NCI-H345 treated with DMSO at 0.1 percent for 48 hours (cell line): ENCODE measurements around the gene MTG1.

ENCODE experiments used
- DNase-seq: peaks from one replicate; lab custom pipeline; 2025; ENCODE audit not compliant: unreplicated experiment; lab: John Stamatoyannopoulos, UW

MTG1 gene

GRCh38 chr10:133446979-133447378 lies 53.0 kb downstream of the MTG1 start:
- no peak for DNase-seq

GRCh38 chr10:133448120-133448519 lies 54.2 kb downstream of the MTG1 start:
- no peak for DNase-seq

DNA sequence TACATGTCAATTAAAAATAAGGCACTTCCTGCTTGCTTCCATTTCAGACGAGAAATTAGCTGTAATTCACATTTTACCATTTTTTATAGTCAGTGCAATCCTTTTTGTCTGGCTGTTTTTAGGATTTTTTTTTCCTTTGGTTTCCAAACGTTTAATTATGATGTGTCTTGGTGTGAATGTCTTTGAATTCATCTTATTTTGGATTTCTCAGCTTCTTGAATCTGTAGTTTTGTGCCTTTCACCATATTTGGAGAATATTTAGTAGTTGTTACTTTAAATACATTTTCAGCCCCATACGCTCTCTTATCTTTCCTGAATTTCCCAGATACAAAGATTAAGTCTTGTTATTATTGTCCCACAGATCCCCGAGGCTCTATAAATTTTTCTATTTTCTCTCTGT lies 57.4 kb downstream of the MTG1 start:
- DNase-seq, result no peak

- DNase-seq, result no peak
These were observed 58.5 kb downstream of the MTG1 start for GRCh38 chr10:133452453-133452852.

- no peak for DNase-seq
These were observed 59.7 kb downstream of the MTG1 start, which contains the start of gene SCART1 for GRCh38 chr10:133453516-133454203. TSS of gene SCART1 (plus strand) at chr10:133453945. CDS start at chr10:133453998, 53 bp downstream.

DNA sequence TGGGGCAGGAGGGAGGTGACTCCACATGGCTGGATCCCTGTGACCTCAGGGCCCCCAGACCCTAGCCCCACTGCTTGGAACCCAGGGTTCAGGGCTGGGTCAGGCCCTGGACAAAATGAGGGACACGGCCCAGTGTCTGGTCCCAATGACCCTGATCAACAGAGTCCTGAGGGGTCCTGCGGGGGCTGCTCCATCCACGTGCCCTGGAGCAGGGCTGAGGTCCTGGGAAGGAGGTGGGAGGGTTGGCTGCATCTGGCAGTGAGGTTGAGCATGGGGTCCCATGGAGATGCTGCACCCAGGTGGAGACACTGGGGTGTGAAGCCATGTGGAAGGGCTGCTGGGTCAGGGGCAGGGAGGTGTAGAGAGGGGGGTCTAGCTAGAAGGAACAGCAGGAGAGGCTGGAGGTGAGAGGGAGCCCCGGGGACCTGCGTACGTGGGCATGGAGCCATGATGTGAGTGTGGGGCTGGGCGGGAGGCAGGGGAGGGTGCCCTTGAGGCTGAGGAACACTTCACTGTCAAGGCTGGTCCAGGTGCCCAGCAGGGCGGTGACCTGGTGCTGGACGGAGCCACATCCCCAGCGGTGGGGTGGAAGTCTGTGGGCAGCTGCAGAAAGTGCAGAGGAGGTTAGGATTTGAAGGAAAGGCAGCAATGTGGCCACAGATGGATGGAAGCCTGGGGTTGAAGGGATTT lies 60.4 kb downstream of the MTG1 start:
- DNase-seq, result no peak

DNA sequence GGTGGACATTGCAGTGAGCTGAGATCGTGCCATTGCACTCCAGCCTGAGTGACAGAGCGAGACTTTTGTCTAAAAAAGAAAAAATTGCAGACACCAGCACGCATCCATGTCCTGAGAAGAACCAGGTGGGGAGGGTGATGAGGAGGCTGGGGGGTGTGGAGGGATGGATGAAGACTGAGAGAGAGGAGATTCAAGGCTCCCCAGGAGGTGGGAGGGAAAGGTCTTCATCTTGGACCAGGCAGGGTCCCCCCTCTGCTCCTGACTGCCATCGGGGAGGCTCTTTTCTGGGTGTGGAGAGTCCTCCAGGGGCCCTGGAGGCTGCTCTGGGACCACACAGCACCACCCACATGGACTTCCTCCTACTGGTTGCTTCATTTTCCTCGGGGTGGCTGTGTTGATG lies 61.2 kb downstream of the MTG1 start:
- DNase-seq, result no peak

DNA sequence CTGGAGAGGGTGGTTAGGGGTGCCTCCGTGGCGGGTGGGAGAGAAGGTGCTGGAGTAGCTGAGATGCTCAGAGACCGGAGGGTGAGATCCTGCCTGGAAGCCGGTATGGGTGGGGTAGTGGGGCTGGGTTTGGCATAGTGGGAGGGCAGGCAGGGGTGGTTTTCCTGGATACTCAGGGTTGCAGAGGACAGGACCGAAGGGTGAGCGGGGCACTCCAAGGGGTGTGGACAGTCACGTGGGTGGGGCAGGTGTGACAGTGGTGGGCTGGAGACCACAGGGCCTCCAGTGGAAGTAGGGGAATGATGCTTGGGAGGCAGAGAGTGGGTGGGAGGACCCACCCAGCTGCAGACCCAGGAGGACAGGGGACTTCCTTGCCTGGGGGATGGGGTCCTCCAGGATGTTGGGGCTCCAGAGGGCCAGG lies 61.7 kb downstream of the MTG1 start:
- DNase-seq, result no peak

GRCh38 chr10:133456041-133456951 lies 62.3 kb downstream of the MTG1 start:
- DNase-seq, result no peak

GRCh38 chr10:133457100-133457841 lies 63.3 kb downstream of the MTG1 start:
- DNase-seq, result no peak

- DNase-seq, result no peak
These were observed 64.2 kb downstream of the MTG1 start for GRCh38 chr10:133458021-133458709.

DNA sequence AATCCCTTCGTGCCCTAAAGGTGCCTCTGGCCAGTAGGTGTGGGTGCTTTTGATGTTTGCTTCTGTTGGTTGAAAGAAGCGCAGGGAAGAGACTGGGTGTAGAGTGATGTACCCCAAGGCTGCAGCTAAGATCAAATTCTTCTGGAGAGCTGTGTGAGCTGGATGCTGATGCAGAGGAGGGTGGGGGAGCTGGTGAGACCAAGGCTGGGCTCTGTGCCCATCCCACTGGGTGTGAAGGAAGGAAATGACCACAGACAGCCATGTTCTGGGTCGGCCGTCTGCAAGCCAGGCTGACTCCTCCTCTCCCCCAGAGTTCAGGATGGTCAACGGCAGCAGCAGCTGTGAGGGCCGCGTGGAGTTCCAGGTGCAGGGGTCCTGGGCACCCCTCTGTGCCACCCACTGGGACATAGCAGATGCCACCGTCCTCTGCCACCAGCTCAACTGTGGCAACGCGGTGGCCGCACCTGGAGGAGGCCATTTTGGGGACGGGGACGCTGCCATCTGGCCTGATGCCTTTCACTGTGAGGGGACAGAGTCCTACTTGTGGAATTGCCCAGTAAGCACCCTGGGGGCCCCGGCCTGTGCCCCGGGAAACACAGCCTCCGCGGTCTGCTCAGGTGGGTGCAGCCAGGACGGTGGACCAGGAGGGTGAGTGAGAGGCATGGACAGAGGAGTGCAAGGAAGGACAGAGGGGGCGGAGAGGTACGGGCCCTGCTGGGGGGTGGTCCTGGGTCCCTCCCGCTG lies 64.9 kb downstream of the MTG1 start:
- DNase-seq, result no peak

DNA sequence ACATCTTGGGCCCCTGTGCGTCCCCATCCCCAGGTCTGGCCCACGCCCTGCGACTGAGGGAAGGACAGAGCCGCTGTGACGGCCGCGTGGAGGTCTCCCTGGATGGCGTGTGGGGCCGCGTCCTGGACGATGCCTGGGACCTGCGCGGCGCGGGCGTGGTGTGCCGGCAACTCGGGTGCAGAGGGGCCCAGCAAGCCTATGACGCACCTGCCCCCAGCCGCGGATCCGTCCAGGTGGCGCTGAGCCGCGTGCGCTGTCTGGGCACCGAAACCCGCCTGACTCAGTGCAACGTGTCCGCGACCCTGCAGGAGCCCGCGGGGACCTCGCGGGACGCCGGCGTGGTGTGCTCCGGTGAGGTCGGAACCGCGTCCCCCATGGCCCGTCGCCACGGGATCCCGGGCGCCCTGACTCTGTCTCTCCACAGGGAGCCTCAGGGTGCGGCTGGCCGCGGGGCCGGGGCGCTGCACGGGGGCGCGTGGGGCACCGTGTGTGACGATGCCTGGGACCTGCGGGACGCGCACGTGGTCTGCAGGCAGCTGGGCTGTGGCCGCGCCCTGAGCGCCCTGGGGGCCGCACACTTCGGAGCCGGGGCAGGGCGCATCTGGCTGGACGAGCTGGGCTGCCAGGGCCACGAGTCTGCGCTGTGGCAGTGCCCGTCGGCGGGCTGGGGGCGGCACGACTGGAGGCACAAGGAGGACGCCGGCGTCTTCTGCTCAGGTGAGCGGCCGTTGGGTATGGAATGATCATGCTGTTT lies 65.7 kb downstream of the MTG1 start:
- DNase-seq, result no peak

GRCh38 chr10:133460208-133460769 lies 66.3 kb downstream of the MTG1 start:
- no peak for DNase-seq

- no peak for DNase-seq
These were observed 67.1 kb downstream of the MTG1 start for GRCh38 chr10:133461027-133461426.

GRCh38 chr10:133461841-133462240 lies 67.9 kb downstream of the MTG1 start:
- no peak for DNase-seq

- no peak for DNase-seq
These were observed 68.8 kb downstream of the MTG1 start for GRCh38 chr10:133462512-133463305.

- no peak for DNase-seq
These were observed 70.7 kb downstream of the MTG1 start for GRCh38 chr10:133464582-133465031.
